ENCODE data around the gene NDUFA12. TPM values are rescaled to one million over a fixed set of nuclear protein-coding genes. Genes with fewer than 3 reads are reported as not detected.

NDUFA12 gene
- total and polyA plus RNA-seq, 11 donors, result 195 to 872 (median 356) TPM

- H3K4me1 ChIP-seq, result no peaks in the 10 kb centered on the region
- H3K36me3 ChIP-seq, result no peaks in the 10 kb centered on the region
- 85 to 93% (median 89%) methylated on average over 5 of the region's 5 CpGs for WGBS, 4 donors
- H3K9me3 ChIP-seq, result no peaks in the 10 kb centered on the region
- no peak for DNase-seq
- intact Hi-C loops (cut with DNase I), result no loop called here
- H3K27ac ChIP-seq, result no peak overlapping the region
- H3K4me3 ChIP-seq, result no peak overlapping the region
- no peak for TF ChIP-seq POLR2A (IDR thresholded peaks at IDR 0.05)
- TF ChIP-seq CTCF (IDR thresholded peaks at IDR 0.05), result no peak
- no peak for ATAC-seq
- no peaks in the 10 kb centered on the region for H3K27me3 ChIP-seq
Observed at GRCh38 chr12:94925729-94926128, 77.8 kb downstream of the NDUFA12 start.

- Histone ChIP-seq H3K4me3 (no peak overlapping the region), H3K27ac (no peak overlapping the region), H3K27me3 (no peaks in the 10 kb centered on the region), H3K9me3 (no peaks in the 10 kb centered on the region), H3K4me1 (no peaks in the 10 kb centered on the region), H3K36me3 (no peaks in the 10 kb centered on the region)
- ATAC-seq (no peak), DNase-seq (no peak)
- TF ChIP-seq POLR2A (IDR thresholded peaks at IDR 0.05), result no peak
- no peak for TF ChIP-seq CTCF (IDR thresholded peaks at IDR 0.05)
- 70 to 77% (median 76%) methylated on average over 4 of the region's 4 CpGs for WGBS, 4 donors
- intact Hi-C loops (cut with DNase I), result no loop called here
Observed at GRCh38 chr12:94925206-94925605, 78.3 kb downstream of the NDUFA12 start.

GRCh38 chr12:94922561-94922960, 80.9 kb downstream of the NDUFA12 start:
- DNase-seq, result no peak
- Histone ChIP-seq H3K27ac (no peak overlapping the region), H3K4me1 (no peaks in the 10 kb centered on the region), H3K36me3 (no peaks in the 10 kb centered on the region), H3K27me3 (no peaks in the 10 kb centered on the region), H3K9me3 (no peaks in the 10 kb centered on the region), H3K4me3 (no peak overlapping the region)
- intact Hi-C loops (cut with DNase I), result no loop called here
- no peak for TF ChIP-seq POLR2A (IDR thresholded peaks at IDR 0.05)
- no peak for TF ChIP-seq CTCF (IDR thresholded peaks at IDR 0.05)
- no peak for ATAC-seq
- WGBS, 4 donors, result 61 to 66% (median 63%) methylated on average over 4 of the region's 4 CpGs

Other genes with a start within 250 kb of the NDUFA12 start
- 10 to 100 TPM; 28.1 to 43.7 (median 34.5) TPM for gene NR2C1, start 69.9 kb upstream of the NDUFA12 start, total RNA-seq
- 10 to 100 TPM; 11.0 to 45.6 TPM for gene NR2C1, start 69.9 kb upstream of the NDUFA12 start, polyA plus RNA-seq
- 10 to 100 TPM; 11.9 to 29.1 (median 19.5) TPM for gene FGD6, start 213.8 kb upstream of the NDUFA12 start, total RNA-seq
- 1 to 10 TPM; 2.8 to 2.9 TPM for gene FGD6, start 213.8 kb upstream of the NDUFA12 start, polyA plus RNA-seq
- 10 to 100 TPM; 53.6 to 89.9 (median 66.2) TPM for gene VEZT, start 214.1 kb upstream of the NDUFA12 start, total RNA-seq
- gene VEZT, start 214.1 kb upstream of the NDUFA12 start, polyA plus RNA-seq, result 10 to 100 TPM; 14.6 to 36.2 TPM

All from heart left ventricle (tissue), 16 donors.